ENCODE results near the gene TREX2. TPM values are rescaled to one million over a fixed set of nuclear protein-coding genes. Genes with fewer than 3 reads are reported as not detected.

TREX2 gene
- total RNA-seq, 1 donor from 2014 or later, result 0.29 TPM

GRCh38 chrX:153476666-153477363 lies 31.0 kb upstream of the TREX2 start:
- H3K27me3 Mint-ChIP-seq (ENCODE audit: unreplicated experiment), result peaks cover 2% of the 10 kb centered on the region
- H3K36me3 Mint-ChIP-seq (ENCODE audit: unreplicated experiment), result no peaks in the 10 kb centered on the region
- peaks cover 4% of the 10 kb centered on the region for H3K9me3 Mint-ChIP-seq (ENCODE audit: unreplicated experiment)
- TF ChIP-seq, protein P1, sequence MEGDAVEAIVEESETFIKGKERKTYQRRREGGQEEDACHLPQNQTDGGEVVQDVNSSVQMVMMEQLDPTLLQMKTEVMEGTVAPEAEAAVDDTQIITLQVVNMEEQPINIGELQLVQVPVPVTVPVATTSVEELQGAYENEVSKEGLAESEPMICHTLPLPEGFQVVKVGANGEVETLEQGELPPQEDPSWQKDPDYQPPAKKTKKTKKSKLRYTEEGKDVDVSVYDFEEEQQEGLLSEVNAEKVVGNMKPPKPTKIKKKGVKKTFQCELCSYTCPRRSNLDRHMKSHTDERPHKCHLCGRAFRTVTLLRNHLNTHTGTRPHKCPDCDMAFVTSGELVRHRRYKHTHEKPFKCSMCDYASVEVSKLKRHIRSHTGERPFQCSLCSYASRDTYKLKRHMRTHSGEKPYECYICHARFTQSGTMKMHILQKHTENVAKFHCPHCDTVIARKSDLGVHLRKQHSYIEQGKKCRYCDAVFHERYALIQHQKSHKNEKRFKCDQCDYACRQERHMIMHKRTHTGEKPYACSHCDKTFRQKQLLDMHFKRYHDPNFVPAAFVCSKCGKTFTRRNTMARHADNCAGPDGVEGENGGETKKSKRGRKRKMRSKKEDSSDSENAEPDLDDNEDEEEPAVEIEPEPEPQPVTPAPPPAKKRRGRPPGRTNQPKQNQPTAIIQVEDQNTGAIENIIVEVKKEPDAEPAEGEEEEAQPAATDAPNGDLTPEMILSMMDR (IDR thresholded peaks at IDR 0.05; ENCODE audit: partially characterized antibody, unreplicated experiment), result no peak
- peaks cover 2% of the 10 kb centered on the region for H3K4me1 Mint-ChIP-seq (ENCODE audit: low read depth, unreplicated experiment)
- DNase-seq, result no peak
- no peak overlapping the region for H3K27ac Mint-ChIP-seq (ENCODE audit: unreplicated experiment)
- no peak overlapping the region for H3K4me3 Mint-ChIP-seq (ENCODE audit: unreplicated experiment)

DNA sequence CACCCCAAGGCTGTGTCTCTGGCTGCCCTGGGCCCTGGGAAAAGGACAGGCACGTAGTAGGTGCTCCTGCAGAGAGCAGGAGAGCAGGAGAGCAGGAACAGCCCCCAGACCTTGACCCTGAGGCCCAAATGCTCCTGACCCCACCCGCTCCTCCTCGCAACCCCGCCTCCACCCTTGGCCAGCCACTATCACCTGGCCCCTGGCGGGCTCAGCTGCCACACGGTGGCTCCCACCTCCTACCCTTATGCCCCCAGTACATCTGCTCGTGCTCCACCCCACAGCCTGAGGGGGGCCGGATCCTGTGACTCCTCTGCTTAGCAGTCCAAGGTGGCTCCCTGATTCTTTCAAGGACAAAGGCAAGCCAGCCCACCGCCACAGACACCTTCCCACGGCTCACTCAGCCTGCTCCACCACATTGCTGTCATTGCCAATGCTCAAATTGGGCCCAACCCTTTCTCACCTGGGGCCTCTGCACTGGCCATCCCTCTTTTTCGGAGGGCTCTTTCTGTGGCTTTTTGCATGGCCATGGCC lies 30.0 kb upstream of the TREX2 start:
- no peak for DNase-seq
- no peak overlapping the region for H3K27ac Mint-ChIP-seq (ENCODE audit: unreplicated experiment)
- H3K9me3 Mint-ChIP-seq (ENCODE audit: unreplicated experiment), result peaks cover 4% of the 10 kb centered on the region
- H3K4me1 Mint-ChIP-seq (ENCODE audit: low read depth, unreplicated experiment), result peaks cover 2% of the 10 kb centered on the region
- H3K4me3 Mint-ChIP-seq (ENCODE audit: unreplicated experiment), result peak overlapping the region; percentile 11
- no peaks in the 10 kb centered on the region for H3K36me3 Mint-ChIP-seq (ENCODE audit: unreplicated experiment)
- H3K27me3 Mint-ChIP-seq (ENCODE audit: unreplicated experiment), result peaks cover 2% of the 10 kb centered on the region
- TF ChIP-seq, protein P1 (IDR thresholded peaks at IDR 0.05; ENCODE audit: partially characterized antibody, unreplicated experiment), result no peak

GRCh38 chrX:153475271-153475670 lies 29.4 kb upstream of the TREX2 start:
- Mint-ChIP-seq H3K4me1 (ENCODE audit: low read depth, unreplicated experiment) (peaks cover 2% of the 10 kb centered on the region), H3K36me3 (ENCODE audit: unreplicated experiment) (no peaks in the 10 kb centered on the region), H3K9me3 (ENCODE audit: unreplicated experiment) (peaks cover 4% of the 10 kb centered on the region), H3K27me3 (ENCODE audit: unreplicated experiment) (peaks cover 2% of the 10 kb centered on the region), H3K4me3 (ENCODE audit: unreplicated experiment) (no peak overlapping the region), H3K27ac (ENCODE audit: unreplicated experiment) (no peak overlapping the region)
- no peak for DNase-seq
- TF ChIP-seq, protein P1 (IDR thresholded peaks at IDR 0.05; ENCODE audit: partially characterized antibody, unreplicated experiment), result no peak

DNA sequence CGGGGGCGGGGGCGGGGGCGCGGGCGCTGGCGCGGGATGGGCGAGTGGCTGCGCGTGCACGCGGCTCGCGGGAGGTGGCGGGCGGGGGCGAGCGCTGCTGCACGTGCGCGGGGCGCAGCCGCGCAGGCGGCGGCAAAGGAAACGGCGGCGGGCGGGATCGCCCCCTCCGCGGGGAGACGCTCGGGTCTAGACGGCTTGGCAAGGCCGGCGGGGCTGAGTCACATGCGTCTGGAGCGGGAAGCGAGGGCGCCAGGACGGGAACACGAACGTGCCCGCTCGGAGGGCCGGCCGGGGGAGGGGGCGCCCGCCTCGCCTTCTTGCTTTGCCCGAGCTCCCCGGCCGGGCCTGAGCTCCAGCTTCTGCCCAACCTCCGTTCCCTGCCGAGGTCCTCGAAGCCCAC lies 28.9 kb upstream of the TREX2 start:
- Mint-ChIP-seq H3K4me3 (ENCODE audit: unreplicated experiment) (no peak overlapping the region), H3K27ac (ENCODE audit: unreplicated experiment) (no peak overlapping the region), H3K4me1 (ENCODE audit: low read depth, unreplicated experiment) (peaks cover 2% of the 10 kb centered on the region), H3K27me3 (ENCODE audit: unreplicated experiment) (peaks cover 2% of the 10 kb centered on the region), H3K36me3 (ENCODE audit: unreplicated experiment) (no peaks in the 10 kb centered on the region), H3K9me3 (ENCODE audit: unreplicated experiment) (peaks cover 4% of the 10 kb centered on the region)
- DNase-seq, result peak; percentile 24
- TF ChIP-seq, protein P1 (IDR thresholded peaks at IDR 0.05; ENCODE audit: partially characterized antibody, unreplicated experiment), result no peak

DNA sequence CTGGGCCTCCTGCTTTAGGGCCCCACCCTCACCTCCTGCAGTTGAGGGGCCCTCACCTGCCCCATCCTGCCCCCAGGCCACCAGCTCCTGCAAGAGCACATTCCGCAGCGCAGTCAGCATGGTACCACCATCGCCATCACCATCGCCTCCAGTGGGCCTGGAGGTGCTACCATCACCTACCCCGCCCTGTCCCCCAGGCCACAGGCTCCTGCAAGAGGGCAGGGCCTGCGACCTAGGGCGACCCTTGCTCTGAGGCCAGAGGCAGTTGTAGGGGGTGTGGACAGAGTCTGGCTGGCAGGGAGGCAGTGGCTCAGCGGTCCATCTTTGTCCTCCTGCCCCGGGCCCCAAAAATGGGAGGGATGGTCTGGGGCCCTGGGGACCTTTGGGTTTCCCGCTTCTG lies 28.4 kb upstream of the TREX2 start:
- peaks cover 2% of the 10 kb centered on the region for H3K4me1 Mint-ChIP-seq (ENCODE audit: low read depth, unreplicated experiment)
- H3K27me3 Mint-ChIP-seq (ENCODE audit: unreplicated experiment), result peaks cover 4% of the 10 kb centered on the region
- no peak for DNase-seq
- no peak overlapping the region for H3K27ac Mint-ChIP-seq (ENCODE audit: unreplicated experiment)
- no peaks in the 10 kb centered on the region for H3K36me3 Mint-ChIP-seq (ENCODE audit: unreplicated experiment)
- H3K9me3 Mint-ChIP-seq (ENCODE audit: unreplicated experiment), result peaks cover 4% of the 10 kb centered on the region
- TF ChIP-seq, protein P1 (IDR thresholded peaks at IDR 0.05; ENCODE audit: partially characterized antibody, unreplicated experiment), result no peak
- no peak overlapping the region for H3K4me3 Mint-ChIP-seq (ENCODE audit: unreplicated experiment)
